Measurements from ENCODE around the gene ANKRD40.
"Not testable (repeated sequence)": the region's sequence is repeated elsewhere in the genome, so short reads cannot be mapped to it uniquely, and the experiment has no call there.

ANKRD40 gene, protein sequence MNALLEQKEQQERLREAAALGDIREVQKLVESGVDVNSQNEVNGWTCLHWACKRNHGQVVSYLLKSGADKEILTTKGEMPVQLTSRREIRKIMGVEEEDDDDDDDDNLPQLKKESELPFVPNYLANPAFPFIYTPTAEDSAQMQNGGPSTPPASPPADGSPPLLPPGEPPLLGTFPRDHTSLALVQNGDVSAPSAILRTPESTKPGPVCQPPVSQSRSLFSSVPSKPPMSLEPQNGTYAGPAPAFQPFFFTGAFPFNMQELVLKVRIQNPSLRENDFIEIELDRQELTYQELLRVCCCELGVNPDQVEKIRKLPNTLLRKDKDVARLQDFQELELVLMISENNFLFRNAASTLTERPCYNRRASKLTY

DNA sequence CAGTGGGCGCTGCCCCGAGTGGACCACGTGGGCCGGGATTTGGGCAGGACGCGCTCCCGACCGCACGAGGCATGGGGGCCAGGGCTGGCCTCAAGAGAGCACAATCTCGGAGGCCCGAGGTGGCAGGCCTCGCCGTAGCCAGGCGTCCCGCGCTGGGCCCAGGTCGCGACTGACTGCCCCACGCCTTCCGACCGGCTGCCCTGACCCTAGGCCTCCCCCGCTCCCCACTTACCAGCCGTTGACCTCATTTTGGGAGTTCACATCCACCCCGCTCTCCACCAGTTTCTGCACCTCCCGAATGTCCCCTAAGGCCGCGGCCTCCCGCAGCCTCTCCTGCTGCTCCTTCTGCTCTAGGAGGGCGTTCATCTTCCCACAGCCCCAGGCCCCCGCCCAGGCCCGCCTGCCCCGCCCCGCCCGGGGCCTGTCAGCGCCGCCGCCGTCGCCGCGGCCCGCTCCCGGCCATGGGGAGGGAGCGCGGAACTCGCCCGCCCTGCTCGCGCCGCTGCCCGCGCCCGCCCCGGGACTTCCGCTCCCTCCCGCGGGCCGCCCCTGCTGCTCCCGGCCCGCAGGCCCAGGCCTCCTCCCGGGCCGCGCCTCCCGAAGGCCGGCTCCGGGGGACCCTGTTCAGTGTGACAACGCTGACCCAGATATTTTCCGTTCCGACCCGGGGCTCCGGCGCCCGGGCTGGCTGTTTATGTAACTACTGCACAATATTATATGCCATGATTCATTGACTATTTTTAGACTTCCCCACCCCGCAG lies at the start of gene ANKRD40:
Gene ANKRD40 (minus strand): TSS at position 626 of the 761 bp plus-strand sequence. CDS start 260 bp downstream, at position 366.
- DNase-seq (ENCODE audit: low read depth) = peak; percentile 63

DNA sequence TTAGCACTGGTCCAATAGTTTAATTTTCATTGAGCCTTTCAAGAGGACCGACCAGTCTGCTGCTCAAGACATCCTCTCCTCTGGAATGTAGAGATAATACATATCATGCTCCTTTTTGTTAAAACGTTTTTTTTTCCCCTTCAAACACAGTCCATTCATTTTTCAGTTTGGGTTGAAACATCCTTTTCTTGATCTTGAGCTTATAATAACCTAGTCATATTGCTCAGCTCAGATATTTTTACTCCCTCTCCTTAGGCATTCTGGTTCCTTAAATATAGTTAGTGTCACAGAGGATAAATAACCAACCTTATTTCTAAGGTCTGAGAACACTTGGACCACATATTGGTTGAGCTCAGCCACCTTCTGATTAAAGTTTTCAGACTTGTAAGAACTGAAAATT lies 46.8 kb upstream of the ANKRD40 start:
- DNase-seq (ENCODE audit: low read depth) = no peak

DNA sequence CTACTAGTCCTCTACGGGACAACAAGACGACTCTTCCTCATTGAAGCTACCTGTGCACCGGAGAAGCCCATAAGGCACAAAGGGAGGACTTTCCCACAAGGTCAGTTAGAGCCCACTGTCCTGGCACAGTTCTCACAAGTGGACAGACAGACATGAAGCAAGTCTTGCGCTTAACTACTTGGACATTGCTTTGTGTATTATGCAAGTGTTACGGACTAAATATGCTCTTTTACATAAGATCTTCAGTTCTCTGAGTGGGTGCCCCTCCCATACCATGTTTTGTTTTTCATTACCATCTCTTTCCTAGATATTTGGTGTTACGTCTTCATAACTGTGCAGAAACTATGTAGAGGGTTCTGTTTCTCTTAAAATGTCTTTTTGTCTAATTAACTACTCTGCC lies 41.5 kb upstream of the ANKRD40 start:
- DNase-seq (ENCODE audit: low read depth) = no peak

DNA sequence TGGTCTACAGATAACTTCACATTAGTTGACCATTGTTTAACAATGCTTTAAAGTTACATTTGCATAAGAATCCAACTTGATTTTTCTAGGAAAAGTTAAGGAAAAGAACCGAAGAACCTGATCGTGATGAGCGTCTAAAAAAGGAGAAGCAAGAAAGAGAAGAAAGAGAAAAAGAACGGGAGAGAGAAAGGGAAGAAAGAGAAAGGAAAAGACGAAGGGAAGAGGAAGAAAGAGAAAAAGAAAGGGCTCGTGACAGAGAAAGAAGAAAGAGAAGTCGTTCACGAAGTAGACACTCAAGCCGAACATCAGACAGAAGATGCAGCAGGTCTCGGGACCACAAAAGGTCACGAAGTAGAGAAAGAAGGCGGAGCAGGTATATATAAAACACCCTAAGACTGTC lies 37.9 kb upstream of the ANKRD40 start:
- no peak for DNase-seq (ENCODE audit: low read depth)

DNA sequence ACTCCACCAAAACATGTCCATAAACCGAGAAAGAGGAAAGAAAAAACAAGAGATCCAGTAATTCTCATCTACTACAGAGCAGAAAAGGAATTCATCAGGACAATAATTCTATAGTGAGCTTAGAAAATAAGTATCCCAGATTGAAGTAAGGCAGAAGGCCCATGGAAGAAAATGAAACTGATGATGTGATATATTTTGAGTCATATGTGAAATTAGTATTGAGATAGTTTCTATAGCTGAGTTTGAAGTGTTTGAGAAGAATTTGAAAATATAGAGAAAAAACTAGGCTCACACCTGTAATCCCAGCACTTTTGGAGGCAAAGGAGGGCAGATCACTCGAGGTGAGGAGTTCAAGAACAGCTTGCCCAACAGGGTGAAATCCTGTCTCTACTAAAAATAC lies 31.4 kb upstream of the ANKRD40 start:
- no peak for DNase-seq (ENCODE audit: low read depth)

DNA sequence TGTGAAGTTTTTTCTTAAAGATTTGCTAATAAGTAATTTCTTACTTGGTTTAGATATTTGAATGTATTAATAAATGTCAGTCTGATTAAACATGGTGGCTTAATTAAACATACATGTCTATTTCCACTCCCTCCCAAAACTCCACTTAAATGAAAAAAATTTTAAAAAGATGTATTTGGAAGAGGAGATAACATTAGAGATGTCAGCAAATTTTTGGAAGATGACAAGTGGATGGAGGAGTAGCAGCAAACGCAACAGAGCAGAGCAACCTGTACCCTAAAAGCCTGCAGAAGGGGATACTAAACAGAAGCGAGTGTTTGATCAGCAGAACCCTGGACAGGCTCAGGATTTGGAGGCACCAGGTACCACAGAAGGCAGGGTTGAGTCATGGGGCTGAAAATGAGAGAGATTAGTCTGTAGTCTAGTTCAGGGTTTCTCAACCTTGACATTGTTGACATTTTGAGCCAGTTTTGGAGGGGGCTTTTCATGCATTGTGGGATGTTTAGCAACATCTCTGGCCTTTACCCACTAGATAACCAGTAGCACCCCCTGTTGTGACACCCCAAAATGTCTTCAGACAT lies 29.5 kb upstream of the ANKRD40 start:
- DNase-seq (ENCODE audit: low read depth) = no peak

DNA sequence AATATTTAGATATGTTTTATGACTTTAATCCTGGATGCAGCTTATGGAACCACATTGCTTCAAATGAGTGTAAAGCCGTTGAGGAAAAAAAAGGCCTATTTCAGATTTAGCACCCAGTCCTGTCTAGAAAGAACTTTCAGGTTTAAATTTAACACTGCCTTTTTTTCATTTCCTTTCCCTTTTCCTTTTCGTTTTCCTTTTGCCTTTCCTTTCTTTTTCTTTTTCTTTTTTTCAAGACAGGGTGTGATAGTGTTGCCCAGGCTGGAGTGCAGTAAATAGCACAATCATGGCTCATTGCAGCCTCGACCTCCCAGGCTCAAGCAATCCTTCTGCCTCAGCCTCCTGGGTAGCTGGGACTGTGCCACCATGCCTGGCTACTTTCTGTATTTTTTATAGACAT lies 27.6 kb upstream of the ANKRD40 start:
- no peak for DNase-seq (ENCODE audit: low read depth)

DNA sequence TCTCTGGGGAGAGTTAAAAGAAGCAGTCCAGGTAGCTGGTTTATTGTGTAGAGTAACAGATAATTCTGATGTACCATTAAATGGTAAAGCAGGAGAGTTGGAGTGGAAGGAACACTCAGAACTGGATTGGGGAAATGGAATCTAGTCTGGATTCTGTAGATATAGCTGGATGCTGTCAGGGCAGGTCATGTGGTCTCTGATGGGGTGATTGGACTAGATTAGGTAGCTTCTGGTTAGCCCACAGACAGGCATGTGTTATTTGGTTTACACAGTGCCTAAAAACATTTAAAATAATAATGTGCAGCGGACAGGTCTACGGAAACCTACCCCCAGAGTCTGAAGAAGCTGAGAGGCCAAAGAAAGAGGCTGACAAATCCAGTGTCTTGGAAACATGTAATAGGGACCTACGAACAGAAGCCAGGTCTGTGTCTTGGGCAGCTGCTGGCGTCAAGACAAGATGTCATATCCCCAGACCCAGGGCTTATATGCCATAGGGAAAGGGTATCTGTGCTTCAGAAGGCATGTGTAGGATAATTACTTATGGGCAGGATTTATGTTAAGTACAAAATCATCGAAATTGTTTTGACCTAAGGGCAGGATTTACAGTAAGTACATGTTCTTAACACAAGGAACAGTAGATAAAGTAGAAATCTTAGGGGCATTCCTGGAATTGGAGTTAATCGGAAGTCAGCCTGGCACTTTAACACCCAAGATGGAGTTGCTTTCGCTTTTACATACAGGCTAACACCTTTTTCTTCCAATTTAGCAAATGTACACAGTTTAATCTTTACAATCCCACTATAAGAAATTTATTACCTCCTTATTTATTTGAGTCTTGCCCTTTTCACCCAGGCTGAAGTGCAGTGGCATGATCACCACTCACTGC lies 24.1 kb upstream of the ANKRD40 start:
- DNase-seq (ENCODE audit: low read depth) = no peak

DNA sequence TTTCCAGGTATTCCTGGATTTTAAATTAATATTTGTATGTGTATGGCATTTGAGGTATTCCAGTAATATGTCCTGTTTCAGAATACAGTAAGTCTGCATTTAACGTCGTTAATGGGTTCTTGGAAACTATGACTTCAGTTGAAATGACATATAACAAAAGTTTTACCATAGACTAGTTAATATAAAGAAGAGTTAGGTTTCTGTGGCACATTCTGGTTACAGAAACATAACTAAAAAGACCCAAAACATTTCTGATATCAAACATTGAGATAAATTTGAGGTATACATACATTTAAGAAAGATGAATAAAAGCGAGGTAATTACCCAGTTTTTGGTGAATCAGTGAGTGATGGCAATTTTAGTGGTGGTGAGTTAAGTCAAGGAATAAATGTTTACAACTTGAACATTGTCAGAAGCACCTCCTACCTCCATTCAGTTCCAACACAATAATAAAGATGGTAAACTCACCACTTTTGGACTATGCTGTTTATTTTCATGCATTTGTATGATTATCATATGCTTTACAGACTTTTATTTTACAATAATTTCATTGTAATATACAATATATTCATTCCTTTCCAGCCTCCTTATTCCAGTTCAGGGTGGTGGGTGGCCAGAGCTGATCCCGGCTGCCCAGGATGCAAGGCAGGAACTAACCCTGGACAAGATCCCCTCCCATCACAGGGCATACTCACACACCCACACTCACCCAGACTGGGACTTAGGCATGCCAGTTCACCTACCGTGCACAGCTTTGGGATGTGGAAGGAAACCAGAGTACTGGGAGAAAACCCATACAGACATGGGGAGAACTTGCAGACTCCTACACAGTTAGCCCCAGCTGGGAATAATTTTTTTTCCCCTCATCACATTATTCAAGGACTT lies 21.4 kb upstream of the ANKRD40 start:
- DNase-seq (ENCODE audit: low read depth) = no peak

DNA sequence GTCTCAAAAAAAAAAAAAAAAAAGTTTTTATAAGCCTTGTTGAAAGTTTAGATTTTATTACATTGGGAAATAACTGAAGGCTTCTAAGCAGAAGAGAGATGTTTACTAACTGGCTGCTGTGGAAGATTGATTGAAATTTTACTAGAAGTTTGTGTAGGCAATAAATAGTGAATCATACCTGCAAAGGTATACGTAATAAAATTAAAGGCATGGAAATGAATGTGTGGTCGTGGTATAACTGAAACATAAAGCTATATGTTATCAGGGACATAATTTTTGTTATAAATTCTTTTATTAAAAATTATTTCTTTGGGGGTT lies 20.4 kb upstream of the ANKRD40 start:
- no peak for DNase-seq (ENCODE audit: low read depth)

DNA sequence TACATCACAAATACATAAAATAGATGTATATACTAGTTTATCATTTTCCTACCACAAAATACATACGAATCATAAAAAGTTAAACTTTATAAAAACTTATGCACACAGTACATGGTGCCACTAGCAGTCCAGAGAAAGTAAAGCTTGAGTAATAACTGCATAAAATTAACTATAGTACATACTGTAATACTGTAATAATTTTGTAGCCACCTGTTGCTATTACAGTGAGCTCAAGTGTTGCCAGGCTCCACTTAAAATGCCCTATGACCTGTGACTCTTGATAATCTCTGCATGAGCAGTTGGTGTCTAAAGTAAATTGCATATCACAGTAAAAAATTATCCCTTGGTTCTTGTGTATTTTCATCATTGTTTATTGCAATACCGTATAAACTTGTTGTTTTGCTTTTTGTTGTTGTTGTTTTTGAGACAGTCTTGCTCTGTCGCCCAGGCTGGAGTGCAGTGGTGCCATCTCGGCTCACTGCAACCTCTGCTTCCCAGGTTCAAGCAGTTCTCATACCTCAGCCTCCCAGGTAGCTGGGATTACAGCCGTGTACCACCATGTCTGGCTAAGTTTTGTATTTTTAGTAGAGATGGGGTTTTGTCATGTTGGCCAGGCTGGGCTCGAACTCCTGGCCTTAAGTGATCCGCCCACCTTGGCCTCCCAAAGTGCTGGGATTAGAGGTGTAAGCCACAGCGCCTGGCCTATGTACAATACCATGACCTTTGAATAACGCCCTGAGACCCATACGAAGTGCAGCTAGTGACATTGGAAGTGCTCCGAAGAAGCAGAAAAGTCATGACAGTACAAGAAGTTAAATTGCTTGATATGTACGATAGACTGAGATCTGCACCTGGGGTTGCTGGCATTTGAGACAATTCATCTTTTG lies 18.3 kb upstream of the ANKRD40 start:
- no peak for DNase-seq (ENCODE audit: low read depth)

DNA sequence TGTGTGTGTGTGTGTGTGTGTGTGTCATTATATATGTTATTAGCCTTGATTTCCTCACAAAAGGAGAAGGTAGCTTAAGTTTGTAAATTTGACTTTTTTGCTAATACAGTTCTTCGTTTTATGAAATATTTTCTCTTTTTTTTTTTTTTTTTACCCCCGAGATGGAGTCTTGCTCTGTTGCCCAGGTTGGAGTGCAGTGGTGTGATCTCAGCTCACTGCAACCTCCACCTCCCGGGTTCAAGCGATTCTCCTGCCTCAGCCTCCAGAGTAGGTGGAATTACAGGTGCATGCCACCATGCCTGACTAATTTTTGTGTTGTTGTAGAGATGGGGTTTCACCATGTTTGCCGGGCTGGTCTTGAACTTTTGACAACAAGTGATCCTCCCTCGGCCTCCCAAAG lies 16.9 kb upstream of the ANKRD40 start:
- DNase-seq (ENCODE audit: low read depth) = not testable (repeated sequence)

DNA sequence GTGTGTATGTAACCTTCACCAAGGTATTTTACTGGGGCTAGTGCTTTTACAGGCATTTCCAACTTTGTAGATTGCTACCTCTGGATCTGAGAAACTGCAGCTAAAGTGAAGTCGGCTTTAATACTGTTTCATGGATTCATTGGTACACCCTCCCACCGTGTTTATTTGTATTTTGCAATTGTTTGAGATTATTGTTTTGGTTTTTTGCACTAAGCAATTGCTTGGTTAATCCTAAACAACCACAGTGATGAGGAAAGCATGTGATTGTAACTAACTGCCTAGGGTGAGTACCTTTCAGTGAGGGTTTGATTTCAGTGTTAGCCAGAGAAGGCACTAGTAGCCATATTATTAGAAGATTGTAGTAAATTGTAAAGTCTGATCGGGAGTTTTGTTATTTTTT lies 15.0 kb upstream of the ANKRD40 start:
- no peak for DNase-seq (ENCODE audit: low read depth)

DNA sequence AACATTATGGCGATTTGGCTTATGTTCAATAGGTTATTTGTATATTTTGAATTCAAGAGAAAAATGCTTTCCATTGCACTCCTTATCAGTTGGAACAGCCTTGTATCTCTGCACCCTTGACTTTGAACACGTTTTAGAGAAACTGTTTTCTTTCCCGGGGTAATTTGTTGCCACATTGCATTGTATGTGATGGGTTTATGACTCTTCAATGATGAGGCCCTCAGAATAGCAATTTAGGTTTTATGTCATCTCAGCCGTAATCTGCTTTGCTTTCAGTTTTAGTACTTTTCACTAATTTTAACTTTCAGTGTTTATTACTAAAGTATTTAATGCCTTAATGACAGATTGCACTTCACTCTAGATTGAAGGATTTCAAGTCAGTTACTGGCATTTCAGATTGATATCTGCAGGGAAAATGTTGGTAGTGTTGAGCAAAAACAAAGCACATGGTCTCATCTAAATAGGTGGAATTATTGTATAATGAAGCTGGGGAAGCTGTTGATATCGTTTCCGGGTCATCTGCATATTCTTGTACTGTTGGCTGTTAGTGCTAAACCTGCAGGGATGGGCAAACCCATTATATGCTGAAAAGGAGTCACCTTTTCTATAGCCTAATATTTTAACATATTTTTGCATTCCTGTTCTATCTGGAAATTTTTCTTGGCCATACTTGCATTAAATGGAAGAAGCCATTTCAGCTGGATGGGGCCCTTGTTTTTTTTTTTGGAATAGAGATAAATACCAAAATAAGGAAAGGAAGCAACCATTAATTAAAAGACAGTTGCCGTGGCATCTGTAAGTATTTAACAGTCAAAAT lies 13.7 kb upstream of the ANKRD40 start:
- DNase-seq (ENCODE audit: low read depth) = no peak

DNA sequence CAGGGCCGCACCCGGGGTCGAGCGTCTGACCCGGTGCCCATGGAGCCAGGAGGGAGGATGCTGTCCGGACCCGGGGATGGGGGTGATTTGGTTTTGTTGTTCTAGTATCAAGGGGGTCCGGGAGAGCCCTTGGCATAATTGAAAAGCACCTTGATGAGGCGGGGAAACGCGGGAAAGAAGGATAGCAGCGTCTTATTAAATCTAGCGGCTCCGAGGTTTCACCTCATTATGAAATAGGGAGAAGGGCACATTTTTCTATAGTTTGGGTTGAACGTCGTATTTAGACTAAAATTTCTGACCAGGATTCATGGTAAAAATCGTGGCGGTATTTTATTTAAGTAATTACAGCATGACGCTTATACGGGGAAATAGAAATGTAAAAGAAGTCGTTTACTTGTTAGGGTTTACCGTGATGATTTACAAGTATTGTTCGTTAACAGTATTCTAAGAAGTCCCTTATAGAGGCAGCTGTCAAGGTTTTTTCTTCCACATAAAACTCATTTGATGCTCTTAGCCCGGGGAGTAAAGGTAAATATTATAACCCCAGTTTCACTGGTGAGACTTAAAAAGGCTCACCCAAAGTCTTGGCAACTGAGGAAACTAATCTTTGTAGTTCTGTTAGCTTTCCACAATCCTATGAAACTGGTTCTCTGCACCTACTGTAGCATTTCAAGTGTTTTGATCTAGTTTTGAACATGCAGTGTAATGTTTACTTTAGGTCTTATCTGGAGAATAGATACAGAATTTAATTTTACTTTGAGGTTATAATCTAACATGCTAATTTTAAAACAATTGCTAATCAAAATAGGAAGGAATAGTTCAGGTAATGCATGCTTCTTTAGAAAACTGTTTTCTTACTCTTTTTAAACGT lies 12.4 kb upstream of the ANKRD40 start:
- DNase-seq (ENCODE audit: low read depth) = no peak

DNA sequence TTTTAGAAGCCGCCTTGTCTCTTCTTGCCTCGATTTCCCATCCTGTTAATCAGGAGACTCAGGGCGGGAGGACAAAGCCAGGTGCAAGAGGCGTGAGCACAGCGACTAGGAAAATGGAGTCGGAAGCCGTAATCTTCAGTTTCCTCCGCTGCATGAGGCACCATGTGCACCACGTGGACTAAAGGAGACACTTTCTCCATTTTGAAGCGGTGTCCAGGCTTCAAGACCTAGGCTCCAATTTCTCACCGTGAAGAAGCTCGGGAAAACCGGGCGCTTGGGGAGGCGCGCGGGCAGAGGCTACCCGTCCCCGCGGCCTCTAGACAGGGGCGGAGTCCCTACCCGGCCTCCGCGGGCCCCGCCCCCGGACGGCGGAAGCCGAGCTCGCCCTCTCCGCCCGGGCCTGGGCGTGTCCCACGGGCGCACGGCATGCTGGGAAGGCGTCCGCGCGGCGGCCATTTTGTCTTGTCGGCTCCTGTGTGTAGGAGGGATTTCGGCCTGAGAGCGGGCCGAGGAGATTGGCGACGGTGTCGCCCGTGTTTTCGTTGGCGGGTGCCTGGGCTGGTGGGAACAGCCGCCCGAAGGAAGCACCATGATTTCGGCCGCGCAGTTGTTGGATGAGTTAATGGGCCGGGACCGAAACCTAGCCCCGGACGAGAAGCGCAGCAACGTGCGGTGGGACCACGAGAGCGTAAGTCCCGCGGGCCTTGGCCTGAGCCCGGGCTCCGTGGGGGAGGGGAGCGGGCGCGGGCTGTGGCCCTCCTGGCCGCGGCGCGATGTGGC lies 11.6 kb upstream of the ANKRD40 start, which contains the start of gene LUC7L3:
Gene LUC7L3 (plus strand): TSS at position 460 of the 780 bp plus-strand sequence. CDS start 130 bp downstream, at position 590.
- DNase-seq (ENCODE audit: low read depth) = peak; percentile 55

DNA sequence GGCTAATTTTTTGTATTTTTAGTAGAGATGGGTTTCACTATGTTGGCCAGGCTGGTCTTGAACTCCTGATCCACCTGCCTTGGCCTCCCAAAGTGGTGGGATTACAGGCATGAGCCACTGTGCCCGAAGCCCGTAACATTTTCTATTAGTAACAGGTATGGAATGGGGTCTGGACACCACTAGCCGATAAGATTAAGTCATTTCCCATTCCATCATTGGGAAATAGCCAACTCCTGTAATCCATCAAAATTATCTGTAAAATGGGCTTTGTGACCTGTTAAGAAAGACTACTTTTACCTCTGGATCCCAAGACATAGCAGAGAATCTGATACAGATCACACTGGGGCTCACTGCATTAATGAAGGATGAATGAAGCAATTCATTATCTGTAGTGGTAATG lies 7.8 kb upstream of the ANKRD40 start:
- no peak for DNase-seq (ENCODE audit: low read depth)
